GM10248 (cell line): ENCODE measurements around the gene ABCC8.

ENCODE experiments used
- CTCF ChIA-PET: fragments of 300-600 bp; sonication (Branson Sonifier 250); formaldehyde crosslinking; extraction: SDS; loops from one replicate; lab custom pipeline; 2021; ENCODE audit warnings: antibody characterized with exemption; lab: Yijun Ruan, JAX
- POLR2A ChIA-PET: fragments of 350-650 bp; sonication (Branson Sonifier 250); formaldehyde crosslinking; extraction: SDS; loops from one replicate; lab custom pipeline; 2020; ENCODE audit warnings: antibody characterized with exemption; lab: Yijun Ruan, JAX
- DNase-seq: peaks from one replicate; pipeline ENCODE4 v3.0.0; 2012; ENCODE audit errors: extremely low spot score
- TF ChIP-seq, protein P1 (sequence below): IDR thresholded peaks from 2 replicates; pipeline ENCODE4 v1.5.1; 2012; ENCODE audit warnings: mild to moderate bottlenecking, low read depth; ENCODE audit errors: extremely low read depth, missing control alignments, control extremely low read depth

The ABCC8 gene

DNA sequence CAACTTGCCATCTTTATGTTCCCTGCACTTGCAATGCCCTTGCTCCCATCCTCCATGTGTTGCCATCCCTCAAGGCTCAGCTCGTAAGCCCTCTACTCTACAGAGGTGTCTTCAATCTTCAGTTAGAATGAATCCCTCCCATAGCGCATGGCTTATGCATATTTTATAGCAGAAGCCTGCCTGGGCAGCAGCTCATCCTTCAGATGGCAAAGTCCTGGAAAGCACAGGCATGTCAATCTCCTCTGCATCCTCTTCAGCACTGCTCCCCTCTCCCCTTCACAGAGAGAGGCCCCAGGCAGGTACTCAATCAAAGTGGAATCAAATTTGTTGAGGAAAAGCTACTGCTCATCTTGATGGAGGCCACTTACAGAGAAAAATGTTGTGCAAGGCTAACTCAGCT is 31.1 kb upstream of the ABCC8 start:
- no peak for DNase-seq
- CTCF ChIA-PET = interaction anchor here (0.9 to 7.0 kb wide), 7 partner anchors 9 to 562 kb away, joined by 3 to 110 read pairs (median 6); no protein-coding TSS in a partner anchor
- POLR2A ChIA-PET = interaction anchor here (0.6 kb wide), 1 partner anchor 285 kb away, joined by 6 read pairs; no protein-coding TSS in a partner anchor
- TF ChIP-seq, protein P1, sequence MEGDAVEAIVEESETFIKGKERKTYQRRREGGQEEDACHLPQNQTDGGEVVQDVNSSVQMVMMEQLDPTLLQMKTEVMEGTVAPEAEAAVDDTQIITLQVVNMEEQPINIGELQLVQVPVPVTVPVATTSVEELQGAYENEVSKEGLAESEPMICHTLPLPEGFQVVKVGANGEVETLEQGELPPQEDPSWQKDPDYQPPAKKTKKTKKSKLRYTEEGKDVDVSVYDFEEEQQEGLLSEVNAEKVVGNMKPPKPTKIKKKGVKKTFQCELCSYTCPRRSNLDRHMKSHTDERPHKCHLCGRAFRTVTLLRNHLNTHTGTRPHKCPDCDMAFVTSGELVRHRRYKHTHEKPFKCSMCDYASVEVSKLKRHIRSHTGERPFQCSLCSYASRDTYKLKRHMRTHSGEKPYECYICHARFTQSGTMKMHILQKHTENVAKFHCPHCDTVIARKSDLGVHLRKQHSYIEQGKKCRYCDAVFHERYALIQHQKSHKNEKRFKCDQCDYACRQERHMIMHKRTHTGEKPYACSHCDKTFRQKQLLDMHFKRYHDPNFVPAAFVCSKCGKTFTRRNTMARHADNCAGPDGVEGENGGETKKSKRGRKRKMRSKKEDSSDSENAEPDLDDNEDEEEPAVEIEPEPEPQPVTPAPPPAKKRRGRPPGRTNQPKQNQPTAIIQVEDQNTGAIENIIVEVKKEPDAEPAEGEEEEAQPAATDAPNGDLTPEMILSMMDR = no peak

DNA sequence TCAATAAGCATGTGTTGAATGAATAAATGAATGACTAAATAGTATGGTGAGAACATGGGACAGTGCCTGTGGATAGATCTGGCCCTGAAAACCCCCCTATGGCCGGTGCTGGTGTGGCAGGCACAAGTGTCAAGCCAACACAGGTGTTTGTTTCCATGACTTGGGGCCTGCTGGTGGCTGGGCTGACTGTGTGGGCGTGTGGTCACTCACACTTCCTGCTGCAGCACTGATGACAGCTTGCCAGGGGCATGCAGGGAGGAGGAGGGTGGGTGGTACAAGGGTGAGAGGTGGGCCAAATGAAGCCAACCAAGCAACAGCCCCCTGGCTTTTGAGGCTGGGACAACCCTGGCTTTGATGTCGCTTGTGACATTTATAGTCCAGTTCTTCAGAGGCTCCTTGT is 30.3 kb upstream of the ABCC8 start:
- ChIA-PET CTCF (interaction anchor here (0.9 to 7.0 kb wide), 10 partner anchors 7 to 722 kb away, joined by 3 to 110 read pairs (median 5); partner anchors contain the start of gene KCNJ11), POLR2A (no interaction called here)
- TF ChIP-seq, protein P1 = no peak
- DNase-seq = peak; percentile 53

DNA sequence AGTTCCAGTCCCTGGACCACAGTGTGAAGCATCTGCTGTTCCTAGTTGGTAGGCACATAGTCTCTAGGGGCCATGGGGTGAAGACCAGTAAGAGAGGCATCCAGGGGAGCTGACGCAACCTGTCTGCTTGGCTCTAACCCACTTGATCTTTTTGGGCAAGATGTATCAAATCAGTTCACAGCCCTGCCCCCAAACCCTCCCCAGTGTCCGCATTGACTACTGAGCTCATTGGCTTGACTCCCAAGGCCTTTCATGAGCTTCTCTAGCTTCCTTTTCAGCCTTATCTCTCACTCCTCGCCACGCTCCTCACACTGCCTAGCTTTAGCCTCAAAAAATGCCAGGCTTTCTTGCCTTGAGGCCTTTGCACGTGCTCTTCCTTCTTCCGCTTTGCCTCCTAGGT is 29.7 kb upstream of the ABCC8 start:
- POLR2A ChIA-PET = no interaction called here
- DNase-seq = no peak
- TF ChIP-seq, protein P1 = no peak
- CTCF ChIA-PET = interaction anchor here (0.9 to 7.0 kb wide), 10 partner anchors 8 to 721 kb away, joined by 3 to 110 read pairs (median 4); partner anchors contain the start of gene KCNJ11

DNA sequence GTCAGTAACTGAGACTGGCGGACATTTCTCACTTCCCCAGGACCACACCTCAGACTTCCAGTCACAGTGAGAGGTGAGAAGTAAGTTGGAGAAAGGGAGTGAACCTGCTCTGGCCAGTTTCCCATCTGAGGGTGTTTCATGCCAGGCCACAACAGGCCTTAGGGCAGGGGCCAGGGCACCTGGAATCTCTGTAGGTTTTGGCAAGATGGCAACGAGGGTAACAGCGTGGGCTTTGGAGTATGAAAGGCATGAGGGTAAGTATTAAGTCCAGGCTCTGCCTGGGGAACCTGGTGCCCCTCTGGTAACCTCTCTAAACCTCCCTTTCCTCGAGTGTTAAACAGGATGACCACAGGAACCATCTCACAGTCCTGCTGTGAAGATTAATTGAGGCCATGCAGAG is 28.5 kb upstream of the ABCC8 start:
- TF ChIP-seq, protein P1 = no peak
- POLR2A ChIA-PET = no interaction called here
- DNase-seq = no peak
- CTCF ChIA-PET = interaction anchor here (0.6 to 7.0 kb wide), 19 partner anchors 9 to 720 kb away, joined by 3 to 110 read pairs (median 5); partner anchors contain the start of gene KCNJ11

DNA sequence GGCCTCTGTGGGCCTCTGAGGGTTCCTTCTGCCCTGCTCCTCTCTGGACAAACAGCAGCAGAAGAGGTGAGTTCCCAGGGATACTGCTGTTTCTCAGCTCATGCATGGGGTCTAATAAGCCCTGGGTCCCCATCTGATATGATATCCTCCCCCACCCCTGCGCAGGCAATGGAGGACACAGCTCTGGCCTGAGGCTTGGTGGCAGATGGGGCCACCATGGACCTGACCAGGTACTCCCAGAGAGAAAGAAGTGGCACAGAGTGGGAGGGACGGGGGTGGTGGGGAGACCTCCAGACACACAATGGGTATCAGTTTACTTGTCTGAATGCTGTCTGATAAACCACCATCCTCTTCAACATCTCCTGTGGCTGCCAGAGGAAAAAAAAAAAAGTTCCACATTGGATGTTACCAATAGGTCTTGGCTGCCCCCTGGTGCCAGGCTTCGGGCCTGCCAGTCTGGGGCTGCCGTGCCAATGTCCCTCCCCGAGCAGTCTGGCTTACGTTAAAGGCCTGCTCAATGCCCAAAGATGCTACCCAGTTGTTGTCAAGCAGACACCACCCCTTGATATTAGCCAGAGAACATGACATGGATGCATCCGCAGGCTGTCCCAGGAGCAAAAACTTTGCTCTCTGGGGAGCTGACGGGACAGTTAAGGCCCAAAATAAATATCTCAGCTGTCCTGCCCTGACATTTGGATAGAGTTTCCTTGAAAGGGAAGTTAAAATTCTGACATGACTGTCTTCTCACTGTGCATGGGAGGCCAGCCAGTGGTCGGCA is 27.9 kb upstream of the ABCC8 start:
- TF ChIP-seq, protein P1 = peak; percentile 90
- CTCF ChIA-PET = interaction anchor here (0.6 to 7.0 kb wide), 28 partner anchors 9 to 720 kb away, joined by 3 to 110 read pairs (median 4); partner anchors contain the start of gene KCNJ11
- DNase-seq = peak; percentile 77
- POLR2A ChIA-PET = no interaction called here

DNA sequence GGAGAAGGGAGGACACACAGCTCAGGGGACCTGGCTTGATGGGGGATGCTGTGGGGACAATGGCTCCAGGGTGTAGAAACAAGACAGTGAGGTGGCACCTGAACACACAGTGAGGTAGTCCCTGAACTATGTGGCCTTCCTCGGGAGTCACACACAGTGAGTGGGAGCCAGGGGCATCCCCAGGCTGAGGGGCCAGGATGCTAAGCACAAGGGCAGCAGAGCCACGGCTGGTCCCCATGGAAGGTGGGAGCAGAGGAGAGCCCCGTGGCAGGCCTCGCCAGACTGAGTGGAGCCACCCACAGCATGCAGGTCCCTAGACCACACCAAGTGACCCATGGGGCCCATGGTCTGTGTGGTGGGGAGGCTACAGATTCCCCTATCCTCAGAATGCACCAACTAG is 26.0 kb upstream of the ABCC8 start:
- CTCF ChIA-PET = interaction anchor here (0.8 to 7.0 kb wide), 5 partner anchors 10 to 124 kb away, joined by 3 to 110 read pairs (median 3); no protein-coding TSS in a partner anchor
- TF ChIP-seq, protein P1 = no peak
- no peak for DNase-seq
- POLR2A ChIA-PET = no interaction called here
